SK-N-SH (cell line): ENCODE measurements around the gene RET. TPM values are rescaled to one million over a fixed set of nuclear protein-coding genes. Genes with fewer than 3 reads are reported as not detected.
A peak's percentile ranks its signal among the peaks of the same experiment; 100 is the strongest.

Experiments used
- CTCF ChIA-PET: fragments of 300-600, 350-600 bp; formaldehyde crosslinking; extraction: SDS; loops from one replicate; lab custom pipeline; 2021; lab: Yijun Ruan, JAX
- POLR2A ChIA-PET: fragments of 350-600 bp; sonication (Branson Sonifier 250); formaldehyde crosslinking; extraction: SDS; loops from one replicate; lab custom pipeline; 2020; ENCODE audit warnings: antibody characterized with exemption, inconsistent platforms; lab: Yijun Ruan, JAX
- DNase-seq: peaks from one replicate; pipeline ENCODE4 v3.0.0; 2012
- H2AFZ ChIP-seq: fragments of 200-600 bp; sonication (generic); 2 replicates; pipeline ENCODE4 v1.8.1; 2016; ENCODE audit warnings: antibody characterized with exemption, mild to moderate bottlenecking, low read depth
- H3F3A ChIP-seq: fragments of 200-600 bp; sonication (generic); replicated peaks from 2 replicates; pipeline ENCODE3; 2016; ENCODE audit warnings: antibody characterized with exemption, mild to moderate bottlenecking; ENCODE audit not compliant: insufficient read depth
- H3K27ac ChIP-seq, 2 experiments: fragments of 200-500 bp in 1 of 2; fragments of 200-600 bp in 1 of 2; sonication (Bioruptor generic) in 1 of 2; sonication (generic), shearing (Covaris generic) in 1 of 2; 2 replicates each; pipeline versions ENCODE4 v1.5.1 to v1.6.1; 2014 to 2016; ENCODE audit warnings: low read depth in 2 of 2, inconsistent platforms in 1 of 2, low read length in 1 of 2, mild to moderate bottlenecking in 1 of 2, mixed read lengths in 1 of 2
- H3K27me3 ChIP-seq: fragments of 200-600 bp; sonication (generic), shearing (Covaris generic); 2 replicates; pipeline ENCODE4 v1.6.1; 2016; ENCODE audit warnings: mixed run types; ENCODE audit not compliant: insufficient read depth
- H3K36me3 ChIP-seq, 2 experiments: fragments of 200-500 bp in 1 of 2; fragments of 200-600 bp in 1 of 2; sonication (Bioruptor generic) in 1 of 2; sonication (generic) in 1 of 2; replicated peaks in 1 of 2; 2 replicates each; pipeline versions ENCODE3 to v1.5.1; 2014 to 2016; ENCODE audit warnings: low read length in 1 of 2, mild to moderate bottlenecking in 1 of 2; ENCODE audit not compliant: insufficient read depth in 2 of 2, control insufficient read depth in 1 of 2
- H3K4me1 ChIP-seq, 2 experiments: fragments of 200-500 bp in 1 of 2; fragments of 200-600 bp in 1 of 2; sonication (Bioruptor generic) in 1 of 2; sonication (generic), shearing (Covaris generic) in 1 of 2; 2 replicates each; pipeline versions ENCODE4 v1.5.1 to v1.6.1; 2014 to 2016; ENCODE audit warnings: low read depth in 1 of 2, low read length in 1 of 2, mixed run types in 1 of 2; ENCODE audit not compliant: insufficient read depth in 2 of 2, control insufficient read depth in 1 of 2
- H3K4me2 ChIP-seq: fragments of 200-600 bp; sonication (generic), shearing (Covaris generic); 2 replicates; pipeline ENCODE4 v1.6.1; 2017; ENCODE audit warnings: mixed run types
- H3K4me3 ChIP-seq, 2 experiments: fragments of 200-500 bp in 1 of 2; fragments of 200-600 bp in 1 of 2; sonication (Bioruptor generic) in 1 of 2; sonication (generic), shearing (Covaris generic) in 1 of 2; 2 replicates each; pipeline versions ENCODE4 v1.5.1 to v1.8.1; 2014 to 2016; ENCODE audit warnings: low read depth in 2 of 2, inconsistent platforms in 1 of 2, low read length in 1 of 2, mild to moderate bottlenecking in 1 of 2, mixed read lengths in 1 of 2, moderate library complexity in 1 of 2
- H3K79me2 ChIP-seq: fragments of 200-600 bp; sonication (generic); 2 replicates; pipeline ENCODE4 v1.8.1; 2017; ENCODE audit warnings: mild to moderate bottlenecking; ENCODE audit not compliant: insufficient read depth
- H3K9ac ChIP-seq: fragments of 200-600 bp; sonication (generic); 2 replicates; pipeline ENCODE4 v1.6.1; 2017; ENCODE audit warnings: mixed run types
- H3K9me2 ChIP-seq: fragments of 200-600 bp; sonication (generic); 2 replicates; pipeline ENCODE4 v1.6.1; 2017; ENCODE audit warnings: mixed run types
- H3K9me3 ChIP-seq: fragments of 200-600 bp; sonication (generic); 2 replicates; pipeline ENCODE4 v1.6.1; 2017; ENCODE audit warnings: mixed run types, mild to moderate bottlenecking, moderate library complexity
- H4K20me1 ChIP-seq: fragments of 200-600 bp; sonication (generic); 2 replicates; pipeline ENCODE4 v1.6.1; 2017; ENCODE audit warnings: mild to moderate bottlenecking, mixed run types; ENCODE audit not compliant: insufficient read depth
- CHD2 ChIP-seq: fragments of 150-350 bp; IDR thresholded peaks from 2 replicates; pipeline ENCODE4 v1.6.1; 2018; ENCODE audit warnings: low read length; ENCODE audit not compliant: partially characterized antibody
- CTCF ChIP-seq: fragments of 200-600 bp; sonication (generic); IDR thresholded peaks from 2 replicates; pipeline ENCODE4 v1.6.1; 2017; ENCODE audit warnings: antibody characterized with exemption, mild to moderate bottlenecking, moderate library complexity
- ELF1 ChIP-seq: IDR thresholded peaks from 2 replicates; pipeline ENCODE4 v1.4.0; 2012
- EZH2phosphoT487 ChIP-seq: fragments of 200-600 bp; sonication (generic); IDR thresholded peaks from 2 replicates; pipeline ENCODE4 v1.6.1; 2017; ENCODE audit warnings: low read depth, mixed run types, mild to moderate bottlenecking, antibody characterized with exemption, moderate library complexity, borderline replicate concordance
- FOXJ3 ChIP-seq: sonication (generic); formaldehyde crosslinking; IDR thresholded peaks from 2 replicates; pipeline ENCODE4 v1.5.1; 2020; ENCODE audit warnings: mild to moderate bottlenecking, missing genetic modification reagents
- FOXM1 ChIP-seq: IDR thresholded peaks from 2 replicates; pipeline ENCODE4 v1.4.0; 2012; ENCODE audit warnings: low read depth, mild to moderate bottlenecking
- GABPA ChIP-seq: IDR thresholded peaks from 2 replicates; pipeline ENCODE4 v1.4.0; 2012; ENCODE audit warnings: low read depth, mild to moderate bottlenecking
- JUND ChIP-seq: IDR thresholded peaks from 2 replicates; pipeline ENCODE4 v1.4.0; 2012
- MEF2A ChIP-seq: IDR thresholded peaks from 2 replicates; pipeline ENCODE4 v1.4.0; 2012; ENCODE audit warnings: low read depth, borderline replicate concordance
- NFIC ChIP-seq: IDR thresholded peaks from 2 replicates; pipeline ENCODE4 v1.4.0; 2012; ENCODE audit warnings: borderline replicate concordance
- PBX3 ChIP-seq: IDR thresholded peaks from 2 replicates; pipeline ENCODE4; 2012
- RCOR1 ChIP-seq: fragments of 150-350 bp; IDR thresholded peaks from 2 replicates; pipeline ENCODE4 v1.6.1; 2017; ENCODE audit warnings: antibody characterized with exemption, low read length
- RXRA ChIP-seq: IDR thresholded peaks from 2 replicates; pipeline ENCODE4 v1.4.0; 2012; ENCODE audit warnings: low read depth, mild to moderate bottlenecking, borderline replicate concordance
- SIN3A ChIP-seq: IDR thresholded peaks from 2 replicates; pipeline ENCODE4 v1.6.1; 2012; ENCODE audit warnings: low read depth, mild to moderate bottlenecking, low read length, moderate library complexity, borderline replicate concordance
- SMC3 ChIP-seq: IDR thresholded peaks from 2 replicates; pipeline ENCODE4 v1.6.1; 2012; ENCODE audit warnings: low read depth, low read length, improper control_type of control experiment
- USF1 ChIP-seq: IDR thresholded peaks from 2 replicates; pipeline ENCODE4 v1.4.0; 2012; ENCODE audit warnings: low read depth, borderline replicate concordance
- USF2 ChIP-seq: fragments of 150-350 bp; IDR thresholded peaks from 2 replicates; pipeline ENCODE4 v1.6.1; 2017; ENCODE audit warnings: antibody characterized with exemption, low read length, low read depth, borderline replicate concordance
- WGBS: methylation state at CpG from one replicate; pipeline ENCODE4 v1.1.6; 2017; ENCODE audit warnings: low lambda C conversion rate; 5-methylcytosine and 5-hydroxymethylcytosine counted together
- polyA plus RNA-seq, 3 experiments: library from polyadenylated mRNA; depleted of rRNA; stranded (reverse); fragments of >200 nt; gene quantifications; 2 replicates each; pipeline ENCODE4 v1.2.3, GENCODE V29; 2012

The RET gene
- polyA plus RNA-seq, 1 of the 3 experiments (the other 2 are of a cell fraction), result 3.2 TPM

- H4K20me1 ChIP-seq, result no peaks in the 10 kb centered on the region
- H3K79me2 ChIP-seq, result no peaks in the 10 kb centered on the region
- H3K27ac ChIP-seq, result peak overlapping the region in 1 of 2 experiments; percentile 100; a peak in 2 of 4 replicates
- DNase-seq, result no peak
- no peaks in the 10 kb centered on the region for H3K9me3 ChIP-seq
- no peak overlapping the region for H3K9ac ChIP-seq
- POLR2A ChIA-PET, result interaction anchor here (1.2 to 3.1 kb wide), 4 partner anchors 14 to 183 kb away, joined by 3 to 28 read pairs (median 18); partner anchors contain the start of gene RET
- H3K36me3 ChIP-seq, result no peaks in the 10 kb centered on the region
- WGBS, result 57% methylated on average over 3 of the region's 3 CpGs
- H2AFZ ChIP-seq, result no peak overlapping the region
- H3K4me2 ChIP-seq, result no peak overlapping the region
- no peaks in the 10 kb centered on the region for H3K27me3 ChIP-seq
- no peak overlapping the region for H3K4me3 ChIP-seq
- H3K9me2 ChIP-seq, result no peaks in the 10 kb centered on the region
- TF ChIP-seq USF2, result no peak
- no peak for TF ChIP-seq SIN3A
- TF ChIP-seq FOXJ3, result no peak
- TF ChIP-seq CHD2, result no peak
- no peak for TF ChIP-seq NFIC
- no peak for TF ChIP-seq JUND
- TF ChIP-seq MEF2A, result no peak
- H3K4me1 ChIP-seq, result peaks cover 0 to 64% of the 10 kb centered on the region in 2 experiments; a peak in 2 of 4 replicates
- CTCF ChIA-PET, result interaction anchor here (1.0 to 3.1 kb wide), 8 partner anchors 9 to 84 kb away, joined by 3 to 19 read pairs (median 6); partner anchors contain the start of gene RET
- no peaks in the 10 kb centered on the region for H3F3A ChIP-seq
Measured at GRCh38 chr10:43054593-43054992, 22.3 kb upstream of the RET start.

GRCh38 chr10:43055217-43055616 lies 21.7 kb upstream of the RET start:
- WGBS, result 48% methylated on average over 3 of the region's 3 CpGs
- CTCF ChIA-PET, result interaction anchor here (0.6 to 3.1 kb wide), 12 partner anchors 10 to 191 kb away, joined by 3 to 19 read pairs (median 5); partner anchors contain the start of gene RET
- no peak for TF ChIP-seq FOXM1
- no peak for TF ChIP-seq JUND
- TF ChIP-seq RXRA, result no peak
- no peak for TF ChIP-seq EZH2phosphoT487
- no peak for TF ChIP-seq ELF1
- no peak for TF ChIP-seq SMC3
- TF ChIP-seq USF2, result no peak
- TF ChIP-seq CTCF, result no peak
- no peak for TF ChIP-seq RCOR1
- TF ChIP-seq PBX3, result no peak
- TF ChIP-seq NFIC, result no peak
- TF ChIP-seq GABPA, result no peak
- no peak for TF ChIP-seq USF1

More at GRCh38 chr10:43055217-43055616, 21.7 kb upstream of the RET start:
- no peaks in the 10 kb centered on the region for H3K9me3 ChIP-seq
- no peaks in the 10 kb centered on the region for H3F3A ChIP-seq
- H3K9ac ChIP-seq, result no peak overlapping the region
- no peaks in the 10 kb centered on the region for H3K9me2 ChIP-seq
- DNase-seq, result no peak
- H3K4me3 ChIP-seq, result no peak overlapping the region
- H3K79me2 ChIP-seq, result no peaks in the 10 kb centered on the region
- no peaks in the 10 kb centered on the region for H4K20me1 ChIP-seq
- H3K4me1 ChIP-seq, result peaks cover 0 to 70% of the 10 kb centered on the region in 2 experiments; a peak in 2 of 4 replicates
- no peak overlapping the region for H2AFZ ChIP-seq
- H3K4me2 ChIP-seq, result no peak overlapping the region
- POLR2A ChIA-PET, result interaction anchor here (1.2 to 6.3 kb wide), 9 partner anchors 15 to 184 kb away, joined by 3 to 50 read pairs (median 14); partner anchors contain the start of gene RET
- H3K27me3 ChIP-seq, result no peaks in the 10 kb centered on the region
- H3K36me3 ChIP-seq, result no peaks in the 10 kb centered on the region
- H3K27ac ChIP-seq, result peak overlapping the region in 1 of 2 experiments; percentile 100; a peak in 2 of 4 replicates
